Body of pancreas (tissue), 4 donors: Measurements from ENCODE around the gene SIGLEC12. TPM values are rescaled to one million over a fixed set of nuclear protein-coding genes. Genes with fewer than 3 reads are reported as not detected.

Source experiments
- ATAC-seq: fragments of 150-250 bp; one replicate; pipeline ENCODE4 v1.9.1; 2016
- DNase-seq, 4 donors: peaks; one replicate each; pipeline ENCODE4 v3.0.0-alpha.2; 2019
- H3K27ac ChIP-seq, 4 donors: fragments of 200-600 bp; sonication (generic); 1 replicate in 3 of 4; 2 replicates in 1 of 4; pipeline versions ENCODE4 v1.5.1 to v1.6.1; 2016 to 2019; ENCODE audit warnings: mild to moderate bottlenecking in 1 of 4, mixed read lengths in 1 of 4, moderate library complexity in 1 of 4
- H3K27me3 ChIP-seq, 2 donors: fragments of 200-600 bp; sonication (generic); one replicate each; pipeline ENCODE4 v1.6.0; 2016; ENCODE audit warnings: mild to moderate bottlenecking in 1 of 2
- H3K36me3 ChIP-seq, 2 donors: fragments of 200-600 bp; sonication (generic); replicated peaks in 1 of 2; 2 replicates each; pipeline ENCODE4 v1.5.1; 2016; ENCODE audit warnings: low read depth in 2 of 2; ENCODE audit not compliant: insufficient read depth in 1 of 2
- H3K4me1 ChIP-seq: fragments of 200-600 bp; sonication (generic); one replicate; pipeline ENCODE4 v1.6.0; 2016
- H3K4me3 ChIP-seq, 2 donors: fragments of 200-600 bp; sonication (generic); 1 replicate in 1 of 2; 2 replicates in 1 of 2; pipeline ENCODE4 v1.5.1; 2016 to 2019
- H3K9me3 ChIP-seq, 3 donors: fragments of 200-600 bp; sonication (generic); 1 replicate in 2 of 3; 2 replicates in 1 of 3; pipeline ENCODE4 v1.5.1; 2016
- CTCF ChIP-seq, 7 experiments: fragments of 450-650 bp in 4 of 7; fragments of 200-600 bp in 3 of 7; sonication (generic) in 3 of 7; IDR thresholded peaks; one replicate each; pipeline ENCODE4 v1.5.1; 2016 to 2019; ENCODE audit warnings: antibody characterized with exemption in 7 of 7
- POLR2A ChIP-seq, 3 donors: fragments of 450-650 bp; IDR thresholded peaks; one replicate each; pipeline ENCODE4 v1.6.1; 2016; ENCODE audit warnings: antibody characterized with exemption in 3 of 3, mild to moderate bottlenecking in 2 of 3
- WGBS, 2 donors: methylation state at CpG; one replicate each; pipeline ENCODE4 v1.1.5; 2017; 5-methylcytosine and 5-hydroxymethylcytosine counted together
- intact Hi-C: fragments of 100-400 bp; cut with DNase I; formaldehyde crosslinking; loops from one replicate; pipeline ENCODE4 v1.15.1; 2023
- total RNA-seq, 2 donors: library from RNA; depleted of rRNA; stranded (reverse); fragments of >200 nt; gene quantifications; one replicate each; pipeline ENCODE4 v1.1.0, GENCODE V29; 2016

SIGLEC12 gene
- total RNA-seq, 2 donors from 2014 or later: not detected

- Histone ChIP-seq H3K27ac (no peak overlapping the region), H3K4me3 (no peak overlapping the region), H3K36me3 (no peaks in the 10 kb centered on the region), H3K27me3 (peaks cover 0 to 1% of the 10 kb centered on the region in 2 donors), H3K9me3 (no peaks in the 10 kb centered on the region), H3K4me1 (no peaks in the 10 kb centered on the region)
- DNase-seq (no peak), ATAC-seq (no peak)
- intact Hi-C loops: no loop called here
- 48 to 75% methylated on average over 1 of the region's 1 CpG for WGBS, 2 donors
- TF ChIP-seq POLR2A (IDR thresholded peaks at IDR 0.05) (no peak), CTCF (IDR thresholded peaks at IDR 0.05) (no peak)
Measured at GRCh38 chr19:51535535-51535934, 33.9 kb upstream of the SIGLEC12 start.

DNA sequence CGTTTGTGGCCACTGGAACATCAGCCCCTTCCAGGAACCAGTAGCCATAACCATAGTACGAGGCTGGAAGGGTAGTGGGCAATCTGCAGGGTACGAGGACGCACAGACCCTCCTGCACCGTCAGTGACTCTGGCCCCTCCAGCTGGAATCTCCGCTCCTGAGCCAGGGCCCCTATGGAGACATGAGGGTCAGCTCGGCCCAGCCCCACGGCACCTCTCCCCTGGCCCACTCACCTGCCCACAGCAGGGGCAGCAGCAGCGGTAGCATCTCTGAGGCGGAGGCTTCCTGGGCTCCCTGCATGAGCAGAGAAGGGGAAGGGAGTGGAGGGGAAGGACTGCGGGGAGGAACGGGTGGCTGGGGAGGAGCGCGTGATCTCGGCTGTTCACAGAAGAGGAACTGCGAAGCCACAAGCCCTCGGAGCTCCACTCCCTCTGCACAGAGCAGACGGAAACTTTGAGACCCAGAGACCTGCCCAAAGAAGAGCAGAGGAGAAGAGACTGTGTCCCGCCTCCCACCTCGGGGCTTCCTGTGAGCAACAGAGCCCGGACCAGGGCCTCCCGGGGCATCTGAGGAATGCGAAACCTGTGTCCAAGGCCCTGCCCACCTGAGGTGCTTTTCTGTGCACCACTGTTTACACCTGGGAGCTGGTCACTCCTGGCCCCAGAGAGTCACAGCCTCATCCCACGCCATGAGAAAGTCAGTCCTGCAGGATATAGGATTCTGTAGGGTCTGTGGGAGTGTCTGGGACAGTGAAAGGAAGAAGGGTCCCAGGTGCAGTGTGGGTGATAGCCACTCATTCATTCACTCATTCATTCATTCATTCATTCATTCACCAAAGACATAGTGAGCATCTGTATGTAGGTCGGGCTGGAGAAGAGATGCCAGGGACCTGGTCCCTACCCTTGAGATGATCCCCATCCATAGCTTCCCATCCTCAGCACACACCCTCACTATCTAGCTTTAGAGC, 30.0 kb upstream of the SIGLEC12 start, which contains the start of gene SIGLEC6:
Gene SIGLEC6, minus strand, starts transcription at position 322 of the 967 bp plus-strand sequence. Its CDS starts 22 bp downstream, at position 300.
- Histone ChIP-seq H3K4me3 (no peak within 1 kb of the TSS), H3K27ac (no peak within 1 kb of the TSS), H3K27me3 (peaks cover 0 to 3% of the 10 kb centered on the region in 2 donors), H3K9me3 (no peaks in the 10 kb centered on the region), H3K36me3 (no peaks in the 10 kb centered on the region), H3K4me1 (no peaks in the 10 kb centered on the region)
- TF ChIP-seq CTCF (IDR thresholded peaks at IDR 0.05) (no peak), POLR2A (IDR thresholded peaks at IDR 0.05) (no peak)
- 14 to 20% methylated on average over 23 to 25 of the region's 25 CpGs for WGBS, 2 donors
- intact Hi-C loops: no loop called here
- DNase-seq (peak in 2 of 4 donors; percentile 23 to 64), ATAC-seq (no peak)

- ATAC-seq: no peak
- DNase-seq: no peak
- H3K27me3 ChIP-seq: peaks cover 0 to 3% of the 10 kb centered on the region in 2 donors
- no peak overlapping the region for H3K27ac ChIP-seq
- no peaks in the 10 kb centered on the region for H3K9me3 ChIP-seq
- TF ChIP-seq CTCF (IDR thresholded peaks at IDR 0.05) (no peak), POLR2A (IDR thresholded peaks at IDR 0.05) (no peak)
- no peaks in the 10 kb centered on the region for H3K4me1 ChIP-seq
- WGBS, 2 donors: 68 to 73% methylated on average over 3 to 8 of the region's 8 CpGs
- no peaks in the 10 kb centered on the region for H3K36me3 ChIP-seq
- intact Hi-C loops: no loop called here
- no peak overlapping the region for H3K4me3 ChIP-seq
Measured at GRCh38 chr19:51530616-51531015, 29.0 kb upstream of the SIGLEC12 start.

DNA sequence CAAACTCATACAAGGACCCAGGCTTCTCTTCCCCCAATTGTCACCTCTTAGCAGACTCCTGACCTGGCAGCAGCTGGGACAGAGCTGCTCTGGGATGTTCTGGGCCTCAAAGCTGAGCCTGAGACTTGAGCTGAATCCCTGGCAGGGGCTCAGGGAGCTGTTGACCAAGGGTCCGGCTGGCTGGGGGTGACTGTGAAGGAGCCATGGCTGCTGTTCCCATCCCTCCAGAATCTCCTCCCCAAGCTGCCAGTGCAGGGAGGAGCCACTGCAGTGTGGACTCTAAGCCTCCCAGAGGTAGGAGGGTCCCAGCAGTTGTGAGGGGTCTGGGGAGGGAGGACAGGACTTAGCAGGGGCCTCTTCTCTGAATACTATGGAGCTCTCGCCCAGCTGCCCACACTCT, 27.7 kb upstream of the SIGLEC12 start:
- no peak overlapping the region for H3K27ac ChIP-seq
- peaks cover 0 to 3% of the 10 kb centered on the region in 2 donors for H3K27me3 ChIP-seq
- no peak for DNase-seq
- ATAC-seq: no peak
- no peaks in the 10 kb centered on the region for H3K36me3 ChIP-seq
- no peaks in the 10 kb centered on the region for H3K4me1 ChIP-seq
- 27 to 32% methylated on average over 1 to 2 of the region's 2 CpGs for WGBS, 2 donors
- H3K4me3 ChIP-seq: no peak overlapping the region
- TF ChIP-seq POLR2A (IDR thresholded peaks at IDR 0.05): no peak
- no peak for TF ChIP-seq CTCF (IDR thresholded peaks at IDR 0.05)
- intact Hi-C loops: no loop called here
- H3K9me3 ChIP-seq: no peaks in the 10 kb centered on the region
